Adrenal gland (tissue), 12 donors: ENCODE measurements around the gene SDK2. TPM values are rescaled to one million over a fixed set of nuclear protein-coding genes. Genes with fewer than 3 reads are reported as not detected.

Experiments
- DNase-seq, 7 donors: peaks; one replicate each; pipeline ENCODE4 v3.0.0-alpha.2; 2019 to 2020
- H3K27ac ChIP-seq, 5 donors: fragments of 200-600 bp; sonication (generic) in 4 of 5; 1 replicate in 3 of 5; 2 replicates in 2 of 5; pipeline versions ENCODE4 v1.5.1 to v1.8.0; 2016 to 2020; ENCODE audit warnings: mild to moderate bottlenecking in 1 of 5
- H3K27me3 ChIP-seq: fragments of 200-600 bp; 2 replicates; pipeline ENCODE4 v1.8.0; 2021
- H3K36me3 ChIP-seq, 2 donors: fragments of 200-600 bp; replicated peaks in 1 of 2; 1 replicate in 1 of 2; 2 replicates in 1 of 2; pipeline versions ENCODE4 v1.5.1 to v1.8.0; 2018 to 2022
- H3K4me1 ChIP-seq, 2 donors: fragments of 200-600 bp; replicated peaks in 1 of 2; 1 replicate in 1 of 2; 2 replicates in 1 of 2; pipeline versions ENCODE4 v1.5.1 to v1.8.0; 2018 to 2021
- H3K4me3 ChIP-seq, 4 donors: fragments of 200-600 bp; sonication (generic) in 3 of 4; one replicate each; pipeline ENCODE4 v1.5.1; 2016 to 2018
- H3K9me3 ChIP-seq, 3 donors: fragments of 200-600 bp; sonication (generic) in 1 of 3; replicated peaks in 1 of 3; 1 replicate in 2 of 3; 2 replicates in 1 of 3; pipeline versions ENCODE4 v1.5.1 to v1.8.0; 2016 to 2021
- CTCF ChIP-seq, 6 experiments: fragments of 450-650 bp in 4 of 6; fragments of 200-600 bp in 2 of 6; sonication (generic) in 1 of 6; IDR thresholded peaks; 1 replicate in 5 of 6; 2 replicates in 1 of 6; pipeline versions ENCODE4 v1.5.1 to v1.8.0; 2016 to 2021; ENCODE audit warnings: antibody characterized with exemption in 6 of 6, mild to moderate bottlenecking in 2 of 6, moderate library complexity in 1 of 6
- POLR2A ChIP-seq, 2 donors: fragments of 450-650 bp; IDR thresholded peaks; one replicate each; pipeline ENCODE4 v1.6.1; 2017; ENCODE audit warnings: antibody characterized with exemption in 2 of 2, mild to moderate bottlenecking in 2 of 2, moderate library complexity in 1 of 2
- WGBS, 4 donors: extraction: QIAGEN DNeasy Blood & Tissue Kit in 2 of 4; methylation state at CpG; one replicate each; pipeline versions ENCODE4 v1.1.5 to v1.1.7; 2013 to 2017; 5-methylcytosine and 5-hydroxymethylcytosine counted together
- intact Hi-C, 2 donors: fragments of 100-400 bp; cut with DNase I; formaldehyde crosslinking; loops; one replicate each; pipeline versions ENCODE4 v1.14.1 to v1.15.0; 2022 to 2023
- polyA plus RNA-seq, 3 donors: library from polyadenylated mRNA; stranded (reverse); fragments of 200-250 nt in 2 of 3; fragments of 350-450 nt in 1 of 3; fragmentation: Illumina TruSeq in 1 of 3; extraction: RNeasy Lipid Tissue Mini Kit (QIAGEN cat#74804) in 1 of 3; gene quantifications; one replicate each; pipeline ENCODE4 v1.2.3, GENCODE V29; 2013 to 2014
- total RNA-seq, 9 donors: library from RNA; depleted of rRNA in 4 of 9; stranded (reverse); fragments of >200 nt in 4 of 9; fragments of 120-200 nt in 1 of 9; fragmentation: NEBNext Ultra II Directional in 1 of 9; extraction: Animal tissue kit (Norgen Biotek cat#: 25700) in 1 of 9; gene quantifications; one replicate each; pipeline versions ENCODE4 v1.1.0 to v1.2.4, GENCODE V29; 2013 to 2023
- donor health status: healthy with polysubstance abuse.
- donor health status: Bipolar disorder and iron deficiency.
- donor health status: DM: yes; HTN: yes; CAD: no.
- donor health status: DM: no; HTN: no; CAD: no.
- donor health status: DM: no; HTN: no; CAD: no.
- donor health status: DM: yes; HTN: yes; CAD: no.

The SDK2 gene
- total and polyA plus RNA-seq, 12 donors = 0.27 to 2.1 (median 0.84) TPM

GRCh38 chr17:73600103-73600871, 44.0 kb downstream of the SDK2 start:
- intact Hi-C loops = no loop called here
- 64 to 77% (median 71%) methylated on average over 11 to 16 of the region's 16 CpGs for WGBS, 4 donors

DNA sequence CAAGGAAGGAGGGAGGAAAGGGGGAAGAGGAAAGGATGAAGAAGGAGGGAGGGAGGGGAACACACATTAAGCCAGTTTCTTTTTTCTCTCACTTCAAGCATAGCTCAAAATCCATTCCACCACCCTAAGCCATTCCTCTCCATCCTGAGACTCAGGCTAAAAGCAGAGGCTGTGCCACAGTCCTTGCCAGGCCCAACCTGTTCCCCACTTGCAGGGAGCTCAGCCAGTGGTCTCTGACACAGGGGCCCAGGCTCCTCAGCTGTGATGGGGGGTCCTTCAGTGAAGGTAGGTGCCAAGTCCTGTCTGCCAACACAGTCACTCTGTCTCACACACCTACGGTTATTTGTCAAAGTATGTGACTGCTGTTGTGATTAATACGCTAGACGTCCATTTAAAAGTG, 44.6 kb downstream of the SDK2 start:
- H3K4me1 ChIP-seq = no peaks in the 10 kb centered on the region
- WGBS, 4 donors = 56 to 83% (median 74%) methylated on average over 2 to 3 of the region's 3 CpGs
- intact Hi-C loops = no loop called here
- H3K36me3 ChIP-seq = no peaks in the 10 kb centered on the region
- DNase-seq = no peak
- H3K27ac ChIP-seq = no peak overlapping the region
- no peaks in the 10 kb centered on the region for H3K27me3 ChIP-seq
- no peak for TF ChIP-seq CTCF (IDR thresholded peaks at IDR 0.05)
- no peak for TF ChIP-seq POLR2A (IDR thresholded peaks at IDR 0.05)
- no peak overlapping the region for H3K4me3 ChIP-seq
- no peaks in the 10 kb centered on the region for H3K9me3 ChIP-seq

More at GRCh38 chr17:73600103-73600871, 44.0 kb downstream of the SDK2 start:
- no peak for TF ChIP-seq CTCF (IDR thresholded peaks at IDR 0.05)
- no peak for TF ChIP-seq POLR2A (IDR thresholded peaks at IDR 0.05)
- Histone ChIP-seq H3K27me3 (no peaks in the 10 kb centered on the region), H3K9me3 (no peaks in the 10 kb centered on the region), H3K4me3 (no peak overlapping the region), H3K4me1 (no peaks in the 10 kb centered on the region), H3K27ac (no peak overlapping the region), H3K36me3 (no peaks in the 10 kb centered on the region)
- DNase-seq = no peak

DNA sequence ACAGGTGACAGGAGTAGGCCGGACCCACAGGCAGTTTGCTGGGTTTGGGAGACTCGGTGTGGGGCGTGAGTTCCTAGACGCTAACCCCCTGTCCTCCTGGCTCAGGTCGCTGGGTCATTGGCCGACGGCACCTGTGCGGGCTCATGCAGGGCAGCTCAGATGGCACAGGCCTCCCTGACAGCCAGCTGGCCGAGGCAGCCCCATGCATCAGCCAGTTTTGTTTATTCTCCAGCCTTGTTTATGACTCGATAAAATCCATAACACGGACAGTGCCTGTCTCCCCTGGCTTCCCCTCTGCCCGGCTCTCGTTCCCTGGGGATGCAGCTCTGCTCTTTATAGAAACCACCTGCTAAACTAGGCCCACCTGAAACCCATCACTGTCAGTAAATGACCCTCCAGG, 46.0 kb downstream of the SDK2 start:
- no peaks in the 10 kb centered on the region for H3K36me3 ChIP-seq
- H3K9me3 ChIP-seq = no peaks in the 10 kb centered on the region
- intact Hi-C loops = no loop called here
- 81 to 93% (median 88%) methylated on average over 5 to 13 of the region's 13 CpGs for WGBS, 4 donors
- H3K27me3 ChIP-seq = no peaks in the 10 kb centered on the region
- H3K27ac ChIP-seq = no peak overlapping the region
- TF ChIP-seq CTCF (IDR thresholded peaks at IDR 0.05) (no peak), POLR2A (IDR thresholded peaks at IDR 0.05) (no peak)
- DNase-seq = no peak
- no peaks in the 10 kb centered on the region for H3K4me1 ChIP-seq
- no peak overlapping the region for H3K4me3 ChIP-seq

DNA sequence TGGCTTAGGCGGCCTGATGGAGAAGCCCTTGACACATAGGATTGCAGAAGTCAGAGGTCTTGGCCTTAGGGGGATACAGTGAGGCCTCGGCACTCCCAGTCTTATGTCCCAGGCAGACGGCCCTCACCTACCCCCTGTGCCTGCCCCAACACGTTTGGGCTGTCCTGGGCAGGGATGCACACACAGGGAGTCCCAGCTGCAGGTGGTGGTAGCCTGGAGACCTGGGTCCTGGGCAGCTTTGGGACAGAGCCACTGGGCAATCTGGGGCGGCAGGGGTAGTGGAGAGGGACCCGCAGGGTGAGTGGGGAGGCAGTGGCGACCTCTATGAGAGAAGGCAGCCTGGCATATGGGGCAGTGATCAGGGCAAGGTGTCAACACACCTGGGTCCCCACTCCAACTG, 48.3 kb downstream of the SDK2 start:
- whole genome bisulfite sequencing, 4 donors = 60 to 81% (median 68%) methylated on average over 3 to 7 of the region's 7 CpGs; no CpG with 5 or more reads in 1 of the 4 donors
- no peak for DNase-seq
- TF ChIP-seq POLR2A (IDR thresholded peaks at IDR 0.05) = no peak
- Histone ChIP-seq H3K27ac (no peak overlapping the region), H3K36me3 (no peaks in the 10 kb centered on the region), H3K4me3 (no peak overlapping the region), H3K4me1 (no peaks in the 10 kb centered on the region), H3K27me3 (no peaks in the 10 kb centered on the region), H3K9me3 (no peaks in the 10 kb centered on the region)
- intact Hi-C loops = no loop called here

- TF ChIP-seq POLR2A (IDR thresholded peaks at IDR 0.05) (no peak), CTCF (IDR thresholded peaks at IDR 0.05) (peak in 2 of 6 experiments; percentile 26 to 38)
- no peaks in the 10 kb centered on the region for H3K4me1 ChIP-seq
- peak in 3 of 7 donors; percentile 2 to 68 (median 24) for DNase-seq
- H3K9me3 ChIP-seq = no peaks in the 10 kb centered on the region
- H3K27ac ChIP-seq = no peak overlapping the region
- intact Hi-C loops = no loop called here
- H3K27me3 ChIP-seq = no peaks in the 10 kb centered on the region
- 66 to 69% methylated on average over 6 of the region's 6 CpGs; no CpG with 5 or more reads in 2 of the 4 donors for WGBS, 4 donors
- H3K4me3 ChIP-seq = no peak overlapping the region
- H3K36me3 ChIP-seq = no peaks in the 10 kb centered on the region
These were observed 48.8 kb downstream of the SDK2 start for GRCh38 chr17:73595479-73595878.
